PC-3 (cell line): ENCODE data around the gene SLC17A8.
"Not testable (repeated sequence)": the region's sequence is repeated elsewhere in the genome, so short reads cannot be mapped to it uniquely, and the experiment has no call there.

Experiments used
- CTCF ChIP-seq: fragments of 300-600 bp; sonication (generic); conservative IDR thresholded peaks from 2 replicates; pipeline ENCODE4 v1.5.1; 2017; ENCODE audit warnings: antibody characterized with exemption, low read depth, mild to moderate bottlenecking, low read length
- EZH2 ChIP-seq: fragments of 300-600 bp; sonication (generic); IDR thresholded peaks from one replicate; pipeline ENCODE4 v1.6.1; 2017; ENCODE audit warnings: antibody characterized with exemption, mild to moderate bottlenecking, low read length; ENCODE audit not compliant: unreplicated experiment
- EZH2phosphoT487 ChIP-seq: fragments of 300-600 bp; sonication (generic); IDR thresholded peaks from 2 replicates; pipeline ENCODE4 v1.6.1; 2018; ENCODE audit warnings: mild to moderate bottlenecking, antibody characterized with exemption, low read length, borderline replicate concordance

GRCh38 chr12:100342897-100343296 is 14.0 kb upstream of the SLC17A8 start:
- not testable (repeated sequence) for TF ChIP-seq EZH2phosphoT487, CTCF, EZH2
